ENCODE data around the gene DAZAP1.
"Not testable (repeated sequence)": the region's sequence is repeated elsewhere in the genome, so short reads cannot be mapped to it uniquely, and the experiment has no call there.

GRCh38 chr19:1477056-1477455, 69.7 kb downstream of the DAZAP1 start:
- TF ChIP-seq, protein P1, sequence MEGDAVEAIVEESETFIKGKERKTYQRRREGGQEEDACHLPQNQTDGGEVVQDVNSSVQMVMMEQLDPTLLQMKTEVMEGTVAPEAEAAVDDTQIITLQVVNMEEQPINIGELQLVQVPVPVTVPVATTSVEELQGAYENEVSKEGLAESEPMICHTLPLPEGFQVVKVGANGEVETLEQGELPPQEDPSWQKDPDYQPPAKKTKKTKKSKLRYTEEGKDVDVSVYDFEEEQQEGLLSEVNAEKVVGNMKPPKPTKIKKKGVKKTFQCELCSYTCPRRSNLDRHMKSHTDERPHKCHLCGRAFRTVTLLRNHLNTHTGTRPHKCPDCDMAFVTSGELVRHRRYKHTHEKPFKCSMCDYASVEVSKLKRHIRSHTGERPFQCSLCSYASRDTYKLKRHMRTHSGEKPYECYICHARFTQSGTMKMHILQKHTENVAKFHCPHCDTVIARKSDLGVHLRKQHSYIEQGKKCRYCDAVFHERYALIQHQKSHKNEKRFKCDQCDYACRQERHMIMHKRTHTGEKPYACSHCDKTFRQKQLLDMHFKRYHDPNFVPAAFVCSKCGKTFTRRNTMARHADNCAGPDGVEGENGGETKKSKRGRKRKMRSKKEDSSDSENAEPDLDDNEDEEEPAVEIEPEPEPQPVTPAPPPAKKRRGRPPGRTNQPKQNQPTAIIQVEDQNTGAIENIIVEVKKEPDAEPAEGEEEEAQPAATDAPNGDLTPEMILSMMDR (conservative IDR thresholded peaks at IDR 0.05; ENCODE audit: low read depth, low read length), result not testable (repeated sequence)
- TF ChIP-seq EZH2 (IDR thresholded peaks at IDR 0.05; ENCODE audit: low read length, unreplicated experiment); EZH2phosphoT487 (IDR thresholded peaks at IDR 0.05; ENCODE audit: borderline replicate concordance, low read length): not testable (repeated sequence)
